HCT116 (cell line): Measurements from ENCODE around the gene RMDN3.

Experiments
- CTCF ChIP-seq, 3 experiments: fragments of 200-600 bp in 1 of 3; sonication (generic) in 1 of 3; IDR thresholded peaks in 2 of 3; conservative IDR thresholded peaks in 1 of 3; 2 replicates each; pipeline ENCODE4 v1.5.1; 2012 to 2017; ENCODE audit warnings: low read depth in 2 of 3, low read length in 2 of 3, antibody characterized with exemption in 1 of 3, borderline replicate concordance in 1 of 3, control low read depth in 1 of 3, mild to moderate bottlenecking in 1 of 3, mixed read lengths in 1 of 3, mixed run types in 1 of 3, moderate library complexity in 1 of 3; ENCODE audit not compliant: insufficient read depth in 1 of 3
- EZH2 ChIP-seq: fragments of 200-600 bp; sonication (generic); IDR thresholded peaks from 2 replicates; pipeline ENCODE4 v1.6.1; 2017; ENCODE audit warnings: antibody characterized with exemption, mixed run types
- FOSL1 ChIP-seq: IDR thresholded peaks from 2 replicates; pipeline ENCODE4 v1.6.1; 2012; ENCODE audit warnings: low read depth
- POLR2A ChIP-seq: IDR thresholded peaks from 2 replicates; pipeline ENCODE4 v1.7.0; 2011; ENCODE audit warnings: borderline replicate concordance; ENCODE audit not compliant: insufficient read depth, insufficient read length; ENCODE audit errors: extremely low read depth
- POLR2AphosphoS5 ChIP-seq: IDR thresholded peaks from 2 replicates; pipeline ENCODE4 v1.6.1; 2011; ENCODE audit warnings: mild to moderate bottlenecking, low read depth, low read length, moderate library complexity
- RAD21 ChIP-seq: IDR thresholded peaks from 2 replicates; pipeline ENCODE4 v1.6.1; 2012; ENCODE audit warnings: low read depth, mild to moderate bottlenecking
- REST ChIP-seq: IDR thresholded peaks from 2 replicates; pipeline ENCODE4 v1.6.1; 2012; ENCODE audit warnings: low read depth
- SP1 ChIP-seq: IDR thresholded peaks from 2 replicates; pipeline ENCODE4 v1.6.1; 2012; ENCODE audit warnings: low read depth
- TCF7L2 ChIP-seq: IDR thresholded peaks from 2 replicates; pipeline ENCODE4 v1.7.0; 2011; ENCODE audit warnings: borderline replicate concordance, inconsistent platforms; ENCODE audit not compliant: insufficient read depth, insufficient read length; ENCODE audit errors: extremely low read depth
- ZNF274 ChIP-seq: fragments of 200-500 bp; sonication (Bioruptor generic); IDR thresholded peaks from 2 replicates; pipeline ENCODE4 v1.6.1; 2014; ENCODE audit warnings: mild to moderate bottlenecking, low read depth, low read length, inconsistent platforms
- TF ChIP-seq, protein P1 (sequence below): IDR thresholded peaks from 2 replicates; pipeline ENCODE4 v1.6.1; 2012

DNA sequence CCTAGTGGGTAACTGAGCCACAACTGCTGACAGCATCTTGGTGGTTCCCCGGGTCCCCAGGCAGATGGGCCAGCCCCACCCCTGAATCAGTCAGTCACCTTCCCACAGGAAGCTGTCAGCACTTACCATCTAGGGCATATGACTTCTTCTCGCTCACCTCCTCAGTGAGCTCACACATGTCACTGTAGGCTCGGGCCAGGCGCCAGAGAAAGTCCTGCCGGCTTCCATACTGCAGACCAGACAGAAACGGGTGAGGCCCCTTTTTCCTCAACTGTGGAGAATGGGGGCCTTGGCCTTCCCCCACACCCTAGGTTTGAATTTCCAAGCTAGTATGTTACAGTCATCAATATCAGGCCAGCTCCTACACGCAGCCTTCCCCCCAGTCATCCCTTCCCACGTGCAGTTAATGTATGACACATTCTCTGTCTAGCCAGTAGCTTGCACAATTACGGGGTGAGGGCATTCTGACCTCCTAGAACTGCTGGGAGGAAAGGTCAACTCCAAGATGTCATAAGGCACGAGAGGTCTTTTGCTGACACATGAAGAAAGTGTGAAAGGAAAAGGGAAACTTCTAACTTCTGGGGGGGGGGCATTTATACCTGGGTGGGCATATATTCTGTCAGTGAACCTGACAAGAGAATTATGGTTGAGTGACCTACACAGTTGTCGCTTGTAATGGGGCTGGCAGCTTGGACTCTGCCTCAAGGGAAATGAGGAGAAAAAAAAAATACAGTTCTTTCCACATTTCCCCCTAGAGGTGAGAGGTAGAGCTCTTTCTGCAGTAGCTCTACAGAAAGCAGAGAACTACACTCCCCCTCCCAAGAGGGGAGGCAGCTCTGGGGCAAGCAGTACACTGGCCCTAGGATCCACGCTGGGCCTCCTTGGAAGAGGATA, 10.9 kb downstream of the RMDN3 start:
- TF ChIP-seq, protein P1, sequence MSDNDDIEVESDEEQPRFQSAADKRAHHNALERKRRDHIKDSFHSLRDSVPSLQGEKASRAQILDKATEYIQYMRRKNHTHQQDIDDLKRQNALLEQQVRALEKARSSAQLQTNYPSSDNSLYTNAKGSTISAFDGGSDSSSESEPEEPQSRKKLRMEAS, result no peak
- TF ChIP-seq CTCF (IDR thresholded peaks at IDR 0.05 in 2 of 3, conservative IDR thresholded peaks at IDR 0.05 in 1 of 3; ENCODE audit: borderline replicate concordance in 1 of 3, insufficient read depth in 1 of 3, low read depth in 2 of 3, low read length in 2 of 3) (peak in 2 of 3 experiments; percentile 3 to 15; a peak in 1 of 6 replicates), ZNF274 (no peak), SP1 (no peak), REST (no peak), POLR2AphosphoS5 (no peak), POLR2A (no peak), EZH2 (no peak), FOSL1 (no peak), RAD21 (no peak), TCF7L2 (no peak)
